ENCODE results near the gene LIPT2.

Gene LIPT2

DNA sequence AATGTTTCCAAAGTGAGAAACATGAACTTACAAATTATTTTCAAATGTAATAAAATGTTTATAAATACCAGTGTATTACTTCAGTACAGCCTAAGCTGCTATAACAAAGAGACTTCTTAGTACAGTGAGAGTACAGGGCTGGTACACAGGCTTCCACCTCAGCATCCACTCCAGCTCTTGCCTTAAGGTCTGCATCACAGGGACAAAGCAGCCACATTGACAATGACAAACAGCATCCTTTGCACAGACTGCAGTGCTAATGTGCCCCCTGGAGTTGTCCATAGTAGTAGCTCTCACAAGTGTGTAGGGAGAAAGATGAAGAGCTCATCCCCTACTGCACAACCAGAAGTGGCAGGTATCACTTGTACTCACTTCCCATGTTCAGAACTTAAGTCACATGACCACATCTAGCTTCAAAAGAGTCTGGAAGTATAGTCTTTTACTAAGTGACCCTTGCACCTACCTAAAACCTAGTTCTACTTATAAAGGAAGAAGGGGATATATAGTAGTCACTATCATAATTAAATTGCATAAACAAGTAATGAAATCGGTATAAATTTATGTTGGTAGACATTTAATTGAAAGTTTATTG, 10.7 kb upstream of the LIPT2 start:
- DNase-seq (ENCODE audit: low read depth, low spot score), result no peak

DNA sequence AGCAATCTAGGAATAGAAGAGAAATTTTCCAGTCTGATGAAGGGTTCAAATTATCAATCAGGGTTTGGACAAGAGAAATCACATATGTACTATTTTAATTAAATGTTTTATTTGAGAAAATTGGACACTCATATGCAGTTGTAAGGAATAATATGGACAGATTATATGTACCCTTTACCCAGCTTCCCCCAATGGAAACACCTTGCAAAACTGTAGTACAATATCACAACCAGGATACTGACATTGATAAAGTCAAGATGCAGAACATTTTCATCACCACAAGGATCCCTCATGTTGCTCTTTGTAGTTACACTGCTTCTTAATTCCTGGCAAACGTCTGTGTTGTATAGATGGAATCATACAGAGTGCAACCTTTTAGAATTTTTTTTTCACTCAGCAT, 1.4 kb upstream of the LIPT2 start:
- DNase-seq (ENCODE audit: low read depth, low spot score), result no peak

DNA sequence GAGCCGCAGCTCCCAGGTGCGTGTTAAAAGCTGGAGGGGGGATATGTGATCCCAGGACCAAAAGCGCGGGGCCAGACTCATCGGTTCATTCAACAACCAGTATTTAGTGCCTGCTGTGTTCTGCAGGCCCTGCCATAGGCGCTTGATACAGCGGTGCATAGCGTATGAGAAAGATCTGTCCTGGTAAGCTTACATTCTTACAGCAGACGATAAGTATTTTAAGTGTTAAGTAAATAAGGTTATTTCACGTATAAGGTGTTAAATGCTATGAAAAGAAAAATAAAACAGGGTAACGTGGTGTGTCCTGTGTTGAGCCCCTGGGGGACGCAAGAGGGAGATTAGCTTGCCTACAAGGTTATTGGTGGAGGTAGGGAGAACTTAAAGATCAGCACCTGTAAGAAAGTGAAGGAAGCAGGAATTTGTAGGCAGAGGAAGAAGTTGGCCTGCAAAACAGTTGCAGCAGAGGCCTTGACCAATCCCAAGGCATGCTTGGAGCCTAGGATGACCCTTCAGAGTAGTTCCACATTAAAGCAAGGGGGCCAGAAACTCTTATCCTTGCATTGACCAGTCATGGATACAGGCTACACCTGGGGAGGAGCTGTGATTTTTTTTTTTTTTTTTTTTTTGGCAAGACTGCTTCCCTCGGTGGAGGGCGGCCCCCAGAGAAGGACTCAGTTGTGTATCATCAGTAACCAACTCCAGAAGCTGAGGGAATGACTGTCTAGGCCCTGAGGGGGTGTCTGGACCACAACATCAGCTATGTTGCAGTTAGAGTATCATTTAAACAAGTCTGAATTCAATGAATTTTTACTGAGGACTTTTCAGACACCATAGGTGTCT, 487 bp upstream of the LIPT2 start:
- no peak for DNase-seq (ENCODE audit: low read depth, low spot score)

DNA sequence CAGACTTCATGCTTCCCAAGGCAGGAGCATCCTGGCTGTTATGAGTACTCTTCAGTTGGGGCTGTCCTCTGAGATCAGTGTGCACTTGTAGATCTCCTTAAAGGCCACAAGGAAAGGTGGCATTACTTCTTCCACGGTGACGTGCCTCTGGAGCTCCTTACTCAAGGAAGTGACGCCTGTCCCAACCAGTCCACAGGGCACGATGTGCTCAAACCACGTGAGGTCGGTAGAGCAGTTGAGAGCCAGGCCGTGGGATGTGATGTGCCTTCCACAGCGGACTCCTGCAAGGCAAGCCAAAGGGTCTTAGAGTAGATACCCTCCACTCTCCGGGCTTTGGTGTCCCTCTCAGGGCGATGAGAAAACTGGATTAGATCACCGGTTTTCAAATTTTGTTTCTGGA, 1.4 kb downstream of the LIPT2 start:
- no peak for DNase-seq (ENCODE audit: low read depth, low spot score)

DNA sequence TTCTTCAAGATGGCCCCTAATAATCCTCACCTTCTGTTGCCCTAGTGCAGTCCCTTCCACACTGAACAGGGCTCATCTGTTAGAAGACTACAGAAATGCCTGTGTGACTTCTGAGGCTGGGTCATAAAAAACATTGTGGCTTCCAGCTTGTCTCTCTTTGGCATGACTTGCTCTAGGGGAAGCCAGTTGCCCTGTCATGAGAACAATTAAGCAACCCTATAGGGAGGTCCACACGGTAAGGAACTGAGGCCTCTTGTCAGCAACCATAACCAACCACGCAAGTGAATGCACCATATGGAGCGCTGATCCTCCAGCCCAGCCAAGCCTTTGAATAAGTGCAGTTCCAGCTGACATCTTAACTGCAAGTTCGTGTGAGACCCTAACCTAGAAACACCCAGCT, 2.6 kb downstream of the LIPT2 start:
- DNase-seq (ENCODE audit: low read depth, low spot score), result no peak

DNA sequence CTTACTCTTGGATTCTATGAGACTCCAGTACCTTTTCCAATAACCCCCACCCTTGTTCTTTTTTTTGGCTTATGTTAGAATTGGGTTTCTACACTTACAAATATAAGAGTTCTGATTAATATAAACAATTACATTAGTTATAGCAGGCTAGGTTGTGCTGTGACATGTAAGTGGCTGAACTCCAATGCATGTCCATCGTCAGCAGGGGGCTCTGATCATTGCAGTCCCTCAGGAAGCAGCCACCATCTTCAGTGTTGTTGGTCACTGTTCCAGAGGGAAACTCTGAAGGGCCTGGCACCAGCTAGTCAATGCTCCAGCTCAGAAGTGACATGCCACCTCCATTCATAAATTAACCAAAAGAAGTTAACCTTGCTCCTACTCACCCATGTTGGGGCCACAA, 5.6 kb downstream of the LIPT2 start:
- DNase-seq (ENCODE audit: low read depth, low spot score), result no peak

DNA sequence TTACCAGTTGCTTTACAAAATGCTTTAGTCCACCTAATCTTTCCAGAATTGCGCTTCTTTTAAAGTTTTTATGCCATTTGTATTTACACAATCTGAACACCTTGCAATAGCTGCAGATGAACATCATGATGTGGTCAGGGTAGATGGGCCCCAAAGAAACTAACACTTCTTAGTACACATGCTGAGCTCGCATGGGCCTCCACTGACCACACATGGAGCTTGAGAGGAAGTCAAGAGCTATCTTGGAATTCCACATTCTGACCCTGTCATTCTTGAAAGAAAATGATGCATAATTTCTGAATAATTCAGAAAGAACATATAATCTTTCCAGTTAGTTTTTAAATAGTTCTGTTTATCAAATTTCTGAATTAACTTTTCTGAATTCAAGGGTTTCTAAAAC, 7.7 kb downstream of the LIPT2 start:
- no peak for DNase-seq (ENCODE audit: low read depth, low spot score)

DNA sequence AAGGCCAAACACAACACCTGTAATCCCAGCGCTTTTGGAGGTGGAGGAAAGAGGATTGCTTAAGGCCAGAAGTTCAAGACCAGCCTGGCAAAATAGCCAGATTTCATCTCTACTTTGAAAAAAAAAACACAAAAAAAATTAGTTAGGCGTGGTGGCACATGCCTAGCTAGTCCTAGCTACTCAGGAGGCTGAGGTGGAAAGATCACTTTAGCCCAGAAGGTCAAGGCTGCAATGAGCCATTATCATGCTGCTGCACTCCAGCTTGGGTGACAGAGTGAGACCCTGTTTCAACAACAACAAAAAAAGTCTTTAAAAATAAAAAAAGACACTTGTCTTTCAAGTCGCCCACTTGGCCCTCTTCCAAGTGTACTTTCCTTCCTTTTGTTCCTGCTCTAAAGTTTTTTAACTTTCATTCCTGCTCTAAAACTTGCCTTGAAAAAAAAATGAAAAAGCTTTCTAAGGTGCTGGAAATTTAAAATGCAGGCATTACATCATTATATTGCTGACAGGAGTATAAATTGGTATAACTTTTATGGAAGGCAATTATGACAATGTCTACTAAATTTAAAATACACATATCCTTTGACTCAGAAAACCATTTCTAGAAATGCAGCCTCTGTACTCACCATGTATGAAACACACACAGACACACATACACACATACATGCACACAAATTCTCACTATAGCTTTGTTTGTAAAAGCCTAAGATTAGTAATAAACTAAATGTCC, 12.7 kb downstream of the LIPT2 start:
- DNase-seq (ENCODE audit: low read depth, low spot score), result no peak

DNA sequence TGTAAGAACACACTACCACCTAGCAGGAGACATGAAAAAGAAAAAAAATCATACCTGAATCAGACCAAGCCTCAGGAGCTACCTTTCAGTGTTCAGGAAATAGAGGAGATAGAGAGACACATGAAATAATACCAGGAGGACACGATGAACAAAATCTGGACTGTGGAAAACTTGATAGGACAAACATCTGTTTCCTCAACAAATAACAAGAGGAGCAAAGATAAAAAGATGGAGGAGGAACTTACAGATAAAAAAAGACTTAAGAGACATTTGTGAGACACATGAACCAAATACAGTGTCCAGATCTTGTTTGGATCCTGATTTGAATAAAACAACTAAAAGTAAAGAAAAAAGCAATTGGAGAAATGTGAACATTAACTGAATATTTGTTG, 13.8 kb downstream of the LIPT2 start:
- DNase-seq (ENCODE audit: low read depth, low spot score), result no peak

DNA sequence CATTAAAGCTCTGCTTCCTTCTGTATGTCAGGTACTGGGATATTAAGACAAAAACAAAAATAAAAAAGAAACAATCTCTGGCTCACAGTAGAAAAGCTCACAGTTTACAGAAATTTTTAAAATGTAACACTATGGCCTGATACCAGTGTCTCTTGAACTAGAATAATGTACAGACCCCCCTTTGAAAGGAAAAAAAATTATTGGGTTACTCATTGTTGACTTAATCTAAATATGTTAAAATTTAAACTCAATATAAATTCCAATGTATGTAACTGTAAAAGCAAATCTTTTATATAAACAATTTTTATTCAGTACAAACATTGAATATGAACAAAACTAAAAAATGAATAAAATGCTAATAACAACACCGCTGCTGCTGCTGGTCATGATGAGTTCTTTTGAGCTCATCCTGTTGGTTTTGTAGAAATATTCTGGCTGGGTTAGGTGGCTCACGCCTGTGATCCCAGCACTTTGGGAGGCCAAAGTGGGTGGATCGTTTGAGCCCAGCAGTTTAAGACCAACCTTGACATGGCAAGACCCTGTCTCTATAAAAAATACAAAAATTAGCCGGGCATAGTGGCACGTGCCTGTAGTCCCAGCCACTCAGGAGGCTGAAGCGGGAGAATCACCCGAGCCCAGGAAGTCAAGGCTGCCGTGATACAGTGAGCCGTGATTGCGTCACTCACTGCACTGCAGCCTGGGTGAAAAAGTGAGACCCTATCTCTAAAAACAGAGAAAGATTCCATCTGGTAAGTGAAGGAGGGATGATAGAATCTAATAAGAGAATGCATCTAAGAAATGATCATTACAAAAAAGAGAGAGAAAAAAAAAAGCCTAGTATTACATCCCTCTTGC, 14.4 kb downstream of the LIPT2 start:
- no peak for DNase-seq (ENCODE audit: low read depth, low spot score)

DNA sequence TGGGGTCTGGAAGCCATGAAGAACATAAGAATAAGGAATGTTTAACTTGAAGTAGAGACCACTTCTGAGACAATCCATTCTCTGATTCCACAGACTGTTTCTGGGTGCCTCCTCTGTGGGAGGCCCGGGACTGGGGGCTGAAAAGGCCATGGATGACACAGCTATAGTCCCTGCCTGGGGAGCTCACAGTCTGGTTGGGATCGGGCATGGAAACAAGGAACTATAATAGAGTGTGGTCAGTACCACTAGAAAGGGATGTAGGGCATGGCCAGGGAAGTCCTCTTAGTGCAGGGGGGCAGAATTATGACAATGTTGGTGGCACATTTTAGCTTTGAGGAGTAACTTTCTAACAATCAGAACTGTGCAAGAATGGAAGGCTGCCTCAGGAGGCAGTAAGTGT, 17.0 kb downstream of the LIPT2 start:
- no peak for DNase-seq (ENCODE audit: low read depth, low spot score)

DNA sequence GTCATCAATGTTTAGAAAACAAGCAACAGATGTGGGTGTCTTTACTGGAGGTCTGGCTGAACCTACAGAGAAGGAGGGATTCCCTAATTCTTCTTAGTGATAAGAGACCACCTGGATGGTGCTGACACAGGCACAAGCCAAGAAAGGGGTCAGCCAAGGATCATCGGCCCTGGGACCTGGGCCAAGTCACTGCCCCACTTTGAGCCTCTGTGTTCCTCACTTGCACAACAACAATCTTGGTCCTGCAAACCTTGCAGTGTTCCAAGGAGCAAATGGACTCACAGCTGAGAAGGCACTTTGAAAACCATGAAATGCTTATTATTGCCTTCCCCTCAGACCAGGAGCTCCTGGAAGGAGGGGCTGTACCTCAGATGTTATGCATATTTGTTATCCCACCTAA, 19.2 kb downstream of the LIPT2 start:
- DNase-seq (ENCODE audit: low read depth, low spot score), result no peak

DNA sequence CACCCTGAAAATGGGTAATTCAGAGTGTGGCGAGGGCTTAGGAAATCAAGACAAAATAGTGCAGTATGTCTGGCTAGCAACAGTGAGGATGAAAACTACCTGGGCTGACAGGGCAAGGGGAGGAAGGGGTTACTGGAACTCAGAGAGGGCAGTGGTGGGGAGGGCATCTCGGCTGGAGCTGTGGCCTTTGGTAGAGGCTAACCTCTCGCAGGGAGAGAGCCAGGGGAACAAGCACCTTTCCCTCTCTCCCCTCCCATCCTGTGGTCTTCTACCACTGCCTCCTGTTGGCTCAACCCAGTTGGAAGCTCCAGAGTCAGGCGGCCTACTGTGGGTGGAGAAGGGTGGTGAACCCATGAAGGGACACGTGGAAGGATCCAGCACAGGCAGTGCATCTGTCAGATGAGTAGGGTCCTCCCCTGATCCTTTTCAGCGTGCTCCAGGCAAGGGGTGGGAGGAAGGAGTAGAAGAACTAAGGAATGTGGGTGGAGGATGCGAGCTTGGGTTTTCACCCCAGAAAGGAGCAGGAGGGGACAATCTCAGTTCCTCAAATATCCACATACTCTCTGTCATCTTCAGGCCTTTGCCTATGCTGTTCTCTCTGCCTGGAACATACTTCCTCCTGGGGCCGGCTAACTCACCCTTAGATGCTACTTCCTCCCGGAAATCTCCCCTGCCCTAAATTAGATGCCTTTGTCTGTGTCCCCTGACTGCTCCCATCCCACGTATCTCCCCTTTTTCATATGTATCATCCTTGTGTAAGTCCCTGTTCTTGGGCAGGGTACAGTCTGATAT, 19.9 kb downstream of the LIPT2 start:
- DNase-seq (ENCODE audit: low read depth, low spot score), result no peak

DNA sequence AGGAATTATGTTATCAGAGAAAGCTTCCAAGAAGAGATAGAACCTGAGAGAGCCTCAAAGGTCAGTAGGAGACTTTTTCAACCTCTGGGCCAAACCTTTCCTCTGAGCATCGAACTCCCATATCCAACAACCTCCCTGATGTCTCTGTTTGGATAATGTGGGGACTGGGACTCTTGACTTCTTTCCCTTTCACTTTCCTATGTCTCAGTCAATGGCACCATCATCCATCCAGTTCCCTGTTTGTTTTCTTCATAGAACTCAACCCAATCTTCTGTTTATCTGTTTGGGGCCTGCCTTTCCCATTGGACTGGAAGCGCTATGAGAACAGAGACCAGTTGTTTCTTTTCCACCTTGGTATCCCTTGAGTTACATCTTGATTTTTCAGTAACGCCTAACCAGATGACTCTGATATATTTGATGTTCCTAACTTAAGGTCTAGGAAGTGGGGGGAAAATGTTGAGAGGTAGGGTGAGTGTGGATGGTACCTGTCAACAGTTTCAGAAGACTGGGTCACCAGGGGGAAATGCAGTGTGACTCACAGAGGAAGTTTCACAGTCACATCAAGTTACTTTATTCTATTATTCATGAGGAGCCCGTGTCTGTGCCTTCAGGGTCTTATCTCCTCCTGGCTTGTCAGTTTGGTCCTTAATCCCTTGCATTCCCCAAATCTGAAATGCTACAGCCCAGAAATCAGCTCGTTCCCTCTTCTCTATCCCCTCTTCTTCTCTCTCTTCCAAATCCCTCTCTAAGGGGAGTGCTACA, 21.7 kb downstream of the LIPT2 start:
- DNase-seq (ENCODE audit: low read depth, low spot score), result no peak

DNA sequence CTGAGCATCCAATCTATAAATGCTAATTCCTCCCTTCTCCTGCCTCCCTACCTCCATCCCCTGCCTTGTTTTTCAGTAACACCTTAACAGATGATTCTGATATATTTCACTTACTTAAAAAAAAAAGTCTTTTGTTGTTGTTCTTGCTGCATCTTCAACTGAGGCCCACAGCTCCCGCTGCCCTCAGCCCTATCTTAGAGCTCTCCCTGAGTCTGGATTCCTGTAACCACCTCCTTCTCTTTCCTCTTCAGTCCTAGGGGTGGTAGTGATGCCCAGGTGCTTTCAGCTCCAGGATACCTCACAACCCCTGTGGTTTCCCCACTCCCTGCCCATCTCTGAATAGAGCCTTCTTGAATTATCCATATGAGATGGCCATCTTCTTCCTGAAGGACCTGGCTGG, 22.5 kb downstream of the LIPT2 start:
- no peak for DNase-seq (ENCODE audit: low read depth, low spot score)

DNA sequence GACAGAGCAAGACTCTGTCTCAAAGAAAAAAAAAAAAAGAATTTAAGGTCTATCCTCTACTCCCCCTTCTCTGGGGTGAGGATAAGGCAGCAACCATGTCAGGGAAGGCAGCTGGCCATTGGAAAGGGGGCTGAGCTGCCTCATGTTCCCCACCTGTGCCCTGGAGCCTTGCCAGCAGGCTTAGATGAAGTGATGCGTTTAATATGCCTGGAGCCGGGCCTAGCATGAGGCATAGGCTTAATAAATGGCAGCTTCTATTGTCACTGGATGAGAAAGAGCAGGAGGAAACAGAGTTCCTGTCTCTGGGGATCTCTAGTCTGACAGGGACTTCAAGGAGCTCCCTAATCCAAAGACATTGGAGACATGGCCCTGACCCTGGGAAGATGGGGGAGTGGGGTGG, 23.0 kb downstream of the LIPT2 start:
- DNase-seq (ENCODE audit: low read depth, low spot score), result no peak

DNA sequence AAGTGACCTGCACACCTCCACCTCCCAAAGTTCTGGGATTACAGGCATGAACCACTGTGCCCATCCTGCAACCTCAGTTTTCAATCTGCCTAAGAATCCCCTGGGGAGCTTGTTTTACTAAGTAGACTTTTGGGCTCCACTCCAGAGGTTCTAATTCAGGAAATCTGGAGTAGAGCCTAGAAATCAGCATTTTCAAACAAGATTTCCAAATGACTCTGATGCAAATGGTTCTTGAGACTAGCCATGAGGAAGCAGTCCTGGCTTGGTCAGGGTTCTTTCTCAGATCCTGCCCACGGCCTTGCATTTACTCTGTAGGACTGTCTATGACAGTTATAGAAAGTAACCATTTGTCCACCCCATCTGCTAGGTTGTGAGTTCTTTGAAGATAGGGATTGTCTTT, 24.6 kb downstream of the LIPT2 start:
- DNase-seq (ENCODE audit: low read depth, low spot score), result no peak

DNA sequence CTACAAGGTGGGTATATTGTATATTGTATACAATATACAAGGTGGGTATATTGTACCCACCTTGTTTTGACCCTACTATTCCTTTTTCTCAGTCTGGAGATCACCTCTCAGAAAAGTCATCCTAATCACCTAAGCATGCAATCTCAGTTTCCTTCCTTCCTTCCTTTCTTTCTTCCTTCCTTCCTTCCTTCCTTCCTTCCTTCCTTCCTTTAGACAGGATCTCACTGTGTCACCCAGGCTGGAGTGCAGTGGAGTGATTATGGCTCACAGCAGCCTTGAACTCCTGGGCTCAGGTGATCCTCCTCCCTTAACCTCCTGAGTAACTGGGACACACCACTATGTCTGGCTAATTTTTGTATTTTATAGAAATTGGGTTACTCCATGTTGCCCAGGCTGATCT, 25.0 kb downstream of the LIPT2 start:
- DNase-seq (ENCODE audit: low read depth, low spot score), result no peak

DNA sequence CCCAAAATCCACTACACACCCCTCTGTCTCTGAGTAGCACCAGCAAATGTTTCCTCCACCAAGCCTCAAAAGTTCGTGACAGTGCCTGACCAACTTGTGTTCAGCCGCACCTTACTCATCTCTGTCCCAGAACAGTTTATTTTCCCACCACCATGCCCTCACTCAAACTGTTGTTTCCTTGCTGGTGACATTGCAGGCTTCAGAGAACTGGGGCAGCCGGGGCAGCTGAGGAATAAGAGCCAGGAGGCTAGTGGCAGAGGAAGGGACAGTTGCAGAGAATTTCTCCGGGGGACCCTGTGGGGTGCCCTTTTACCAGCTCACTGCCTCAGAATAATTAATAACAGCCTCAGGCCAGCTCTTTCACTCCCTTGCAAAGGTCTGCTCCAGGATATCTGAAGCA, 25.5 kb downstream of the LIPT2 start:
- DNase-seq (ENCODE audit: low read depth, low spot score), result no peak

All from astrocyte of the hippocampus (primary cell).